Measurements from ENCODE around the gene CLCN5. TPM values are rescaled to one million over a fixed set of nuclear protein-coding genes. Genes with fewer than 3 reads are reported as not detected.

Gene CLCN5
- 8.7 and 11.4 TPM in 2 replicates for total RNA-seq (ENCODE audit: low replicate concordance)

DNA sequence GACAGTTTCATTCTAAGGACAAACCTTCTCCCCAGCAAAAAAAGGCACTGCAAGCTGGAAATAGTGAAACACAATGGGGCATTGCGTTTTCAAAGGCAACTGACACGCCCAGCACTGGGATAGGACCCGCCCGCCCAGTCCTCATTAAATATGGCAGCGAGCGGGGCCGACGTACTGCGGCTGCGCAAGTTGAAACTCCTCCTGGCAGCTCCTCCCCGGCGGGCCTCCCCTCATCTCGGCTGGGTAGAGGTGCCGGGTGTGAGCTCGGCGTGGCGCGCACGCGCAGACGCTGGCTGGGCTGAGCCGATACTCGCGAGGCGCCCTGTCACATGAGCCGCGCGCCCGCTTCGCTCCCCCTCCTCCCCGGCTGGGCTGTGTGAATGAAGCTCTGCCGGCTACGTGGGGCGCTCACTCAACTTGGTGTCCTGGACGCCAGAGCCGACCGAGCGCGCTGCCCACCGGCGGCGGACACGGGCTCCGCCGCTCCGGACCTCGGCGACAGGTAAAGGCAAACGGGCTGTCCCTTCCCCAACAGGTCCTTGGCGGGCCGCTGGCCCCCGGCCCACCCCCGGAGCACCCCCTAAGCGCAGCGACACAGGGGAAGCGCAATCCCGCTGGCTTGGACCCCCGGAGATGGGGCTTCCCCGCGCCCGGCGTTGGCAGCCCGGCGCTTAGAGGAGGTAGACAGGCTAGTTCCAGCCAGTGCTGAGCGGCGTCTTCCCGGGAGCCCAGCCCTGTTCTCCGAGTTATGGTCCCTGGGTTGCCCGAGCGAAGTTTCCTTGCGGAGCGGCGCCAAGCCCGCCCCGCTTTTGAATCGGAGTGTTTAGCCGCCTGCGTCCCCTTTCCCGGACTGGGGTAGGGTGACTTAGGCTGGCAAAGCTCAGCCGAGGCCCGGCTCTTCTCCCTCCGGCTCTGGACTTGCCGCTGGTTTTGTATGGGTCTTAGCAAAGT, at the start of gene CLCN5:
Gene CLCN5 (plus strand): TSS at position 306 of the 951 bp plus-strand sequence. CDS start 2,703 bp downstream, outside the sequence.
- H3K36me3 Mint-ChIP-seq = no peaks in the 10 kb centered on the region
- H3K4me1 Mint-ChIP-seq = peaks cover 15% of the 10 kb centered on the region
- H3K79me2 ChIP-seq (ENCODE audit: low read depth) = no peaks in the 10 kb centered on the region
- H3K4me2 ChIP-seq = peak within 1 kb of the TSS; percentile 89
- H3K9ac ChIP-seq = no peak within 1 kb of the TSS
- H3K4me3 ChIP-seq = peak within 1 kb of the TSS; percentile 64
- no peaks in the 10 kb centered on the region for H4K20me1 ChIP-seq (ENCODE audit: low read depth)
- H2AFZ ChIP-seq (replicated peaks) = peak within 1 kb of the TSS; percentile 43
- H3K27me3 Mint-ChIP-seq (ENCODE audit: insufficient read depth, low read depth) = peaks cover 5% of the 10 kb centered on the region
- H3K36me3 ChIP-seq = no peaks in the 10 kb centered on the region
- no peak within 1 kb of the TSS for H3K27ac ChIP-seq
- H3K9me3 Mint-ChIP-seq = no peaks in the 10 kb centered on the region
- peak within 1 kb of the TSS; percentile 88 for H3K4me3 Mint-ChIP-seq
- no peaks in the 10 kb centered on the region for H3F3A ChIP-seq (ENCODE audit: low read depth)
- TF ChIP-seq EZH2 (IDR thresholded peaks at IDR 0.05) = no peak
- TF ChIP-seq, protein P1, sequence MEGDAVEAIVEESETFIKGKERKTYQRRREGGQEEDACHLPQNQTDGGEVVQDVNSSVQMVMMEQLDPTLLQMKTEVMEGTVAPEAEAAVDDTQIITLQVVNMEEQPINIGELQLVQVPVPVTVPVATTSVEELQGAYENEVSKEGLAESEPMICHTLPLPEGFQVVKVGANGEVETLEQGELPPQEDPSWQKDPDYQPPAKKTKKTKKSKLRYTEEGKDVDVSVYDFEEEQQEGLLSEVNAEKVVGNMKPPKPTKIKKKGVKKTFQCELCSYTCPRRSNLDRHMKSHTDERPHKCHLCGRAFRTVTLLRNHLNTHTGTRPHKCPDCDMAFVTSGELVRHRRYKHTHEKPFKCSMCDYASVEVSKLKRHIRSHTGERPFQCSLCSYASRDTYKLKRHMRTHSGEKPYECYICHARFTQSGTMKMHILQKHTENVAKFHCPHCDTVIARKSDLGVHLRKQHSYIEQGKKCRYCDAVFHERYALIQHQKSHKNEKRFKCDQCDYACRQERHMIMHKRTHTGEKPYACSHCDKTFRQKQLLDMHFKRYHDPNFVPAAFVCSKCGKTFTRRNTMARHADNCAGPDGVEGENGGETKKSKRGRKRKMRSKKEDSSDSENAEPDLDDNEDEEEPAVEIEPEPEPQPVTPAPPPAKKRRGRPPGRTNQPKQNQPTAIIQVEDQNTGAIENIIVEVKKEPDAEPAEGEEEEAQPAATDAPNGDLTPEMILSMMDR (IDR thresholded peaks at IDR 0.05) = no peak
- no peak for TF ChIP-seq EZH2phosphoT487 (IDR thresholded peaks at IDR 0.05)
- H3K4me1 ChIP-seq = peaks cover 8% of the 10 kb centered on the region
- peaks cover 15% of the 10 kb centered on the region for H3K27me3 ChIP-seq
- peak; percentile 95 for DNase-seq (ENCODE audit: low spot score)
- H3K9me3 ChIP-seq (ENCODE audit: low read depth) = no peaks in the 10 kb centered on the region
- H3K27ac Mint-ChIP-seq = peak within 1 kb of the TSS; percentile 42

DNA sequence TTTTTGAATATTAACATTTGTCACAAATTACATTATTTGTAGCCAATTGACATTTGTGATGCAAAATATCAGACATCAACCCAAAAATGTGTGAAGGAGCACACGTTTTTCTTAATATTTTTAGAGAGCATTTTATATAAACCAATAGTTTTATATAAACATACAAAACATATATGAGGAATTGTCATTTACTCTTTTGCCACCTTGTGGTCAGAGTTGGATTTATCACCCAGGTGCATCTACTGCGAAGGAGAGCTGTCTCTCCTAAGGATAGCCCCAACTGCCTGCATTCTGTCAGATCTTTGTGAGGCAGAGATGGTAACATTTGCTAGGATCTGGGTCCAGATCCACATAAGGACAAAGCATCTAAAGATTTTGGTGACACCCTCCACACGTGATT, 45.6 kb upstream of the CLCN5 start:
- H3K4me1 Mint-ChIP-seq = peaks cover 16% of the 10 kb centered on the region
- no peak overlapping the region for H3K4me2 ChIP-seq
- H3K9ac ChIP-seq = no peak overlapping the region
- peaks cover 9% of the 10 kb centered on the region for H3K79me2 ChIP-seq (ENCODE audit: low read depth)
- no peaks in the 10 kb centered on the region for H3K27me3 ChIP-seq
- H3K9me3 Mint-ChIP-seq = peaks cover 9% of the 10 kb centered on the region
- H3K27me3 Mint-ChIP-seq (ENCODE audit: insufficient read depth, low read depth) = peaks cover 2% of the 10 kb centered on the region
- peak overlapping the region; percentile 46 for H3K4me3 Mint-ChIP-seq
- H3K36me3 ChIP-seq = no peaks in the 10 kb centered on the region
- H3K27ac Mint-ChIP-seq = peak overlapping the region; percentile 74
- no peak overlapping the region for H3K4me3 ChIP-seq
- H3K9me3 ChIP-seq (ENCODE audit: low read depth) = no peaks in the 10 kb centered on the region
- no peak overlapping the region for H2AFZ ChIP-seq (replicated peaks)
- peaks cover 9% of the 10 kb centered on the region for H3K36me3 Mint-ChIP-seq
- DNase-seq (ENCODE audit: low spot score) = peak; percentile 31
- TF ChIP-seq EZH2phosphoT487 (IDR thresholded peaks at IDR 0.05) = no peak
- TF ChIP-seq EZH2 (IDR thresholded peaks at IDR 0.05) = no peak
- TF ChIP-seq, protein P1 (IDR thresholded peaks at IDR 0.05) = peak; percentile 58
- no peak overlapping the region for H3K27ac ChIP-seq
- H3K4me1 ChIP-seq = no peaks in the 10 kb centered on the region
- peaks cover 6% of the 10 kb centered on the region for H3F3A ChIP-seq (ENCODE audit: low read depth)
- no peaks in the 10 kb centered on the region for H4K20me1 ChIP-seq (ENCODE audit: low read depth)

DNA sequence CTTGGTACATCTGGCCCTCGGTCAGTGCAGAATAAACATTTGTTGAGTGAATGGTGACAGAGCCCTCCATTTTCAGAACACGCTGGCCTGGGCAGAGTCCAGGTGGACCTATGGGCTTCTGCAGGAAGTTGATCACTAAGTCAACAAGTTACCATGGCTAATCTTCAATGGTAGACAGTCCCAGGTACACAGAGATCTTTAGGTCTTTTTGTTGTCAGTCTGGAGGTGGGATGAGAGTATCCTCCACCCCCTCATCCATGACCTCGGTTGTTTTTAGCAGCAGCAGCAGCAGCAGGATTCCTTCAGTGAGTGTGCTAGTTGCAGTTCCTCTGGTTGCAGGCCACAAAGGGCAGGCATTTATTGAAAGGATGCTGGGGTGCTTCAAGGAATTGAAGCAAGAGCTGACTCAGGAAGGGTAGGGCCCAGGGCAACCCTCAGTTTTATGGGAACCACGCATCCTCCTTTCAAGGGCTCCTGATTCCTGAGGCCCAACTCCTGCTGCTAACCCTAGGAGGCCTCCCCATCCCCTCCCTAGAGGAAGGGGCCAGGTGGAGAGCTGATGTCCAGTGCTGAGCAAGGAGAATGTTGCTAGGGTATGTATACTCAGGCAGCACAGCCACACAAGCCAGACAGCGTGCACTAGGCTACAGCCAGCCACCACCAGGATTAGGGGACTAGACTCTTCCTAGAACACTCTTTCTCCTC, 44.8 kb upstream of the CLCN5 start:
- Histone ChIP-seq H3K9me3 (ENCODE audit: low read depth) (no peaks in the 10 kb centered on the region), H3K79me2 (ENCODE audit: low read depth) (peaks cover 9% of the 10 kb centered on the region), H3K27ac (no peak overlapping the region), H3F3A (ENCODE audit: low read depth) (peaks cover 6% of the 10 kb centered on the region), H3K4me3 (no peak overlapping the region), H3K4me1 (no peaks in the 10 kb centered on the region), H4K20me1 (ENCODE audit: low read depth) (no peaks in the 10 kb centered on the region), H2AFZ (replicated peaks) (no peak overlapping the region), H3K27me3 (no peaks in the 10 kb centered on the region), H3K36me3 (no peaks in the 10 kb centered on the region), H3K9ac (no peak overlapping the region), H3K4me2 (no peak overlapping the region)
- no peak for DNase-seq (ENCODE audit: low spot score)
- Mint-ChIP-seq H3K36me3 (peaks cover 11% of the 10 kb centered on the region), H3K4me3 (no peak overlapping the region), H3K9me3 (peaks cover 11% of the 10 kb centered on the region), H3K4me1 (peaks cover 16% of the 10 kb centered on the region), H3K27ac (no peak overlapping the region), H3K27me3 (ENCODE audit: insufficient read depth, low read depth) (peaks cover 2% of the 10 kb centered on the region)
- TF ChIP-seq, protein P1 (IDR thresholded peaks at IDR 0.05) = no peak
- TF ChIP-seq EZH2phosphoT487 (IDR thresholded peaks at IDR 0.05) (no peak), EZH2 (IDR thresholded peaks at IDR 0.05) (no peak)
